ENCODE results near the gene CCR5.

The CCR5 gene

DNA sequence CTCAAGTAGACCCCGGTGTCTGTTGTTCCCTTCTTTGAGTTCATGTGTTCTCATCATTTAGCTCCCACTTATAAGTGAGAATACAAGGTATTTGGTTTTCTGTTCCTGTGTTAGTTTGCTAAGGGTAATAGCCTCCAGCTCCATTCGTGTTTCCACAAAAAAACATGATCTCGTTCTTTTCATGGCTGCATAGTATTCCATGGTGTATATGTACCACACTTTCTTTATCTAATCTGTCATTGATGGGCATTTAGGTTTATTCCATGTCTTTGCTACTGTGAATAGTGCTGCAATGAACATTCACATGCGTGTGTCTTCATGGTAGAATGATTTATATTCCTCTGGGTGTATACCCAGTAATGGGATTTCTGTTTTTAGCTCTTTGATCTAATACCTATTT lies 32.2 kb downstream of the CCR5 start:
- in situ Hi-C loops (cut with HindIII; ENCODE audit: low sequenced_read_pairs): loop anchor here (10.0 kb wide), 1 partner anchor 678 kb away; no protein-coding TSS in a partner anchor

DNA sequence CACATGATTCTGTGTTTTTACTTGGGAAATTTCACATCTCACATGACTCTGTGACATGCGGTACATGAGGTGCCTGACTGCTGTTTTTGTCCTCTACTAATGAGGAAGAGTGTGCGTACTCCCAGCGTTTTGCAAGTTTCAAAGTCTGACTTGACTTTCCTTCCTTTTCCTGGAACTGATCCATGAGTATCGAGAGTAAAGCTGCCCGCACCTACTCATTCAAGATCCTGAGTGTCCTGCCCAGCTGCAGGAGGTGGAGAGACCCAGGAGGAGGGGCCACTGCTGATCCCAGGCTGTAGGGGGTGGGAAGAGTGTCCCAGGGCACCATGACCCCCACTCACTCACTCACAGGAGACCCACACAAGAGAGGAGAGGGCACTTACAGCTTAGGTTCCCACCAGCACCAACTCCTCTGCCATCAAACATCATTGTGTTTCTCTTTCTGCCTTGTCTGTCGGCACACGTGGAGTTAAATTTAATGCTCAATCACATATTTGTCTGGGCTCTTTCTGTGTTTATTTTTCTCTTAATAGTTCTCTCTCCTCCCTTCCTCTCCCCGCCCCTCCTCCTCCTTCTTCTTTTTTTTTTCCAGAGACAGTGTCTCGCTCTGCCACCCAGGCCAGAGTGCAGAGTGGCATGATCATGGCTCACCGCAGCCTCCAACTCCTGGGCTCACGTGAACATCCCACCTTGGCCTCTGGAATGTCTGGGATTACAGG lies 34.7 kb downstream of the CCR5 start:
- in situ Hi-C loops (cut with HindIII; ENCODE audit: low sequenced_read_pairs): loop anchor here (10.0 kb wide), 1 partner anchor 681 kb away; no protein-coding TSS in a partner anchor

DNA sequence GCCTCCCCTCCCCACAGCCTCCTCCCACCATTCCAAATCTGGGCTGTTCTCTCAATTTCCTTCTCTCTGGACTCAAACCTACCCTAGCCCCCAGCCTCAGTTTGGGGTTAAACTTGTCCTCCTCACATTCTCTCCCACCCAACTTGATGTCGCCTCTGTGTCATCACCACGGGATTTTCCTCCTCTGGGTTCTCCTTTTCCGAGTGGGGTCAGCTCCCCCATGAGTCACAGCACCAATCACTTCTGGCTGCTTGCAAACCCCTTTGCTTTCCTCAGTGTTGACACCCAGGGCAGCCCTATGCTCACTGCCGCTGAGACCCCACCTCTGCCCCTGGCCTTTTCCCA lies 35.7 kb downstream of the CCR5 start:
- in situ Hi-C loops (cut with HindIII; ENCODE audit: low sequenced_read_pairs): loop anchor here (10.0 kb wide), 1 partner anchor 682 kb away; no protein-coding TSS in a partner anchor

DNA sequence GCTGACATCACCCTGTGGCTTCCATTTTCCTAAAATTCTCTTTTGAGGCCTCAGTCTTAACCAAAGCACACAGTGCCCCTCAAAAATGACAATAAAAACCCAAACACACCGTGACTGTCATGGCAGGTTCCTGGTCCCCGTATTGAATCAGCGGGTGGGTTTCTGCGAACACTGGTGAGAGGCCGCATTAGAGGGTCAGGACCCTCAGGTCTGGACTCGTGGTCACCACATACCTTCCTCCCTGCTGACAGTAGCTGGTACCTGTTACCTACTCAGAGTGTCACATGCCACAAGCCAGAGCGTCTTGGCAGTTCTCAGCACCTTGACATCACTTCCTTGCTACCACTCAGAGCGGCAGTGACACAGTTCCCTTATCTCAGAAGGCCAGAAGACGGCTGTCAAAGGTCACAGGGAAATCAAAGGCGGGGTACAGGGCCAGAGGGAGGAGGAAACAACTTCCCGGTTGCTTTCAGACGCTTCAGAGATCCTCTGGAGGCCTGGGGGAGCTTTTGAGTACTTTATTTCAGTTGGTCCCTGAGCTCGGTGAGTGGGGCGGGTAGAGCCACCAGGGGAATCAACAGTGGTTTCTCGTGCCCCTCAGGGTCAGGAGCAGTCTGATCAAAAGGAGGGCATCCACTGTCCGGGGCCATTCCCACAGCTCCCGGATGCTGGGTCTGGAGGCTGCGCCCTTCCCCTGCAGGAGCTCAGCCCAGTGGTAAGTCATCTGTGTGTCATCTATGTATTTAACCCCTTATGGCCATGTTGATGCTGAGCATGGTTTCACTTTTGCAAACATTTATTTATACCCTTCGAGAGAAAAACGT lies 36.3 kb downstream of the CCR5 start, which contains the start of the genes CCR5AS and CCRL2:
CCR5AS (minus strand) TSS at position 279 of the 824 bp plus-strand sequence.
CCRL2 (plus strand) TSS at position 472 of the 824 bp plus-strand sequence. CDS start 821 bp downstream, outside the sequence.
- in situ Hi-C loops (cut with HindIII; ENCODE audit: low sequenced_read_pairs): loop anchor here (10.0 kb wide), 1 partner anchor 682 kb away; no protein-coding TSS in a partner anchor

DNA sequence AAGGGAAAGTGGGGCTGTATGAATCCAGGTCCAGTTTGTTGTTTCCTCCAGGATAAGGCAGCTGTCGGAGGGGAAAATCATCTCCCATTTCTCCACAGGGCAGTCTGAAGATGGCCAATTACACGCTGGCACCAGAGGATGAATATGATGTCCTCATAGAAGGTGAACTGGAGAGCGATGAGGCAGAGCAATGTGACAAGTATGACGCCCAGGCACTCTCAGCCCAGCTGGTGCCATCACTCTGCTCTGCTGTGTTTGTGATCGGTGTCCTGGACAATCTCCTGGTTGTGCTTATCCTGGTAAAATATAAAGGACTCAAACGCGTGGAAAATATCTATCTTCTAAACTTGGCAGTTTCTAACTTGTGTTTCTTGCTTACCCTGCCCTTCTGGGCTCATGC lies 37.2 kb downstream of the CCR5 start:
- in situ Hi-C loops (cut with HindIII; ENCODE audit: low sequenced_read_pairs): loop anchor here (10.0 kb wide), 1 partner anchor 683 kb away; no protein-coding TSS in a partner anchor

DNA sequence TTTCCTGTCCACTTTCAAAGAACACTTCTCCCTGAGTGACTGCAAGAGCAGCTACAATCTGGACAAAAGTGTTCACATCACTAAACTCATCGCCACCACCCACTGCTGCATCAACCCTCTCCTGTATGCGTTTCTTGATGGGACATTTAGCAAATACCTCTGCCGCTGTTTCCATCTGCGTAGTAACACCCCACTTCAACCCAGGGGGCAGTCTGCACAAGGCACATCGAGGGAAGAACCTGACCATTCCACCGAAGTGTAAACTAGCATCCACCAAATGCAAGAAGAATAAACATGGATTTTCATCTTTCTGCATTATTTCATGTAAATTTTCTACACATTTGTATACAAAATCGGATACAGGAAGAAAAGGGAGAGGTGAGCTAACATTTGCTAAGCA lies 38.1 kb downstream of the CCR5 start:
- in situ Hi-C loops (cut with HindIII; ENCODE audit: low sequenced_read_pairs): loop anchor here (10.0 kb wide), 1 partner anchor 684 kb away; no protein-coding TSS in a partner anchor

DNA sequence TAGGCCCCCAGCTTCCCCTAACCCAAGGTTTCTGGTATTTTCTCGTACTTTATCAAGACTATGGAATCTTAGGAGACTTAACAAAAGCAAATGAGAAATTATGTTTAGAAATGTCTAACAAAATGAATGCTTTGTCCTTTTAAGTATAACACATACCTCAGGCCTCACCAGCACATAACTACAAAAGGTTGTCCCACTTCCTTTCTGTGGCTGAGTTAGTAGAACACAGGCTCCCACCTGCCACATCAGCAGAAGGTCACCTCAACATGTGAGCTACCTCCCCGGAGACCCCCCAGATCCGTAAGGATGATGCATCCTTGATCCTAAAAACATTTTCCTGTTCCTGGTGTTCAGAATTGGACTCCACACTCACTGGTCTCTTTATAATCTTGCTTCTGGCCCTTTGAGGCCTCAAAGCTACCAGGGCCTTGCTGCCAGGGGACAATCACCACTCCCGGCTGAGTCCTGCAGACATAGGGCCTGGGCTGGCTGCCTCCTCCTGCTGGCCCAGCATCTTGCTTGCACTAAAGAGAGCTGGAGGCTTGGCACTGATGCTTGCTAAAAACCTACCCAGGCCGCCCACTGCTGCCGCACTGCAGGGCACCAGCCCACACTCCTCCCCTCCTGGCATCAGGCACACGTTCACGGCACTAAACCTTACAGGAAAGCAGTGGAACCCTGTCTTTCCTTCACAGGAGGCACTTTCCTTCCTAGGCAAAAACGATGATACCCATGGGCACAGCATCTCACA lies 39.2 kb downstream of the CCR5 start:
- in situ Hi-C loops (cut with HindIII; ENCODE audit: low sequenced_read_pairs): loop anchor here (10.0 kb wide), 1 partner anchor 685 kb away; no protein-coding TSS in a partner anchor

DNA sequence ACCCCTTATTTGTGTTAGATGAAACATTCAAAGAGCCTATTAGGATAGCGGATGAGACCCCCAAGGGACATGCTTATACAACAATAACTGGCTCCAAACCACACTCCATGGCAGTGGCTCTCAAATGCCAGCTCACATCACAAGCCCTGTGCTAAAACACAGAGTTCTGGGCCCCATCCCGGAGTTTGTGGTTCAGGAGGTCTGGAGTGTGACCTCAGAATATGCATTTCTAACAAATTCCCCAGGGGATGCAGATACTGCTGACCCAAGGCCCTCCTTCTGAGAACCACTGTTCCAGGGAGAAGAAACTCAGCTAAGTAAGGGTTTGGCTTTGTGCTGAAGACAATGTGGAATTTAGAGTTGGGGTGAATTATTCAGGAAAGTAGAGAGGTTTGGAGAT lies 39.9 kb downstream of the CCR5 start:
- in situ Hi-C loops (cut with HindIII; ENCODE audit: low sequenced_read_pairs): no loop called here

DNA sequence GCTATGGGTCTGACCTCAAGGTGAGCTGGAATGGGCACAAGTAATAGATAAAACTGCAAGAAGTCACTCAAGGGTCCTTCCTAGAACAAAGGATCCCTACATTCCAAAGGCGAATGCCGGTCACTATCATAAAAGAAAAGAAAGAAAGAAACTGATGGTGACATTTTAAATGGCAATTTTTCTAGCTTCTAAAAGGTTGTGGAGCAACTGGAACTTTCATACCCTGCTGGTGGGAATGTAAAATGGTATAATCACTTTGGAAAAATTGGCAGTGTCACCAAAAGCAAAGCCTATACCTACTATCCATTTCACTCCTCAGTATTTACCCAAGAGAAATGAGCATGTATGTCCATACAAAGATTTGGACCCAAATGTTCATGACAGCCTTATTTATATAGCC lies 40.5 kb downstream of the CCR5 start:
- in situ Hi-C loops (cut with HindIII; ENCODE audit: low sequenced_read_pairs): no loop called here

DNA sequence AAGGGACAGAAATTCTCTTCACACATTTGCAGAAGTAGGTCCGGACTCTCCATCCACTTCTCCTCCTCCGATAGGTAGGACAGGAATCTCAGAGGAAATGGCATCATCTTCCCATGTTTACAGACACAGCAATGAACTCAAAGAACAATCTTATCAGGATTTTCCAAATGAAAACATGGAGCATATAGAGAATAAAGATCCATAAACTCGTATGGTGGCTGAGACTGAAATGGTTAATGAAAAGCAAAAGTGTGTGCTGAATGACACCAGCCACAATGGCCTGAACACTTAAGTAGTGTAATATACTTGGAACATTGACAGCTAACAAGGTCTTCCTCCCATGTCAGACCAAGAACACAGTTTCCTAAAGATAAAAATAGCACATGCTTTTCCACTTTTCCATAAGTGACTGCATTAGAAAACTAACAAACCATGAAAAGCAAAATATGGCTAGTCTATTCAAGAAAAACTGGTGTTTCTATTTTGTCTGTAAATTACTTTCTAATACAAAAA lies 42.1 kb downstream of the CCR5 start:
- in situ Hi-C loops (cut with HindIII; ENCODE audit: low sequenced_read_pairs): no loop called here

DNA sequence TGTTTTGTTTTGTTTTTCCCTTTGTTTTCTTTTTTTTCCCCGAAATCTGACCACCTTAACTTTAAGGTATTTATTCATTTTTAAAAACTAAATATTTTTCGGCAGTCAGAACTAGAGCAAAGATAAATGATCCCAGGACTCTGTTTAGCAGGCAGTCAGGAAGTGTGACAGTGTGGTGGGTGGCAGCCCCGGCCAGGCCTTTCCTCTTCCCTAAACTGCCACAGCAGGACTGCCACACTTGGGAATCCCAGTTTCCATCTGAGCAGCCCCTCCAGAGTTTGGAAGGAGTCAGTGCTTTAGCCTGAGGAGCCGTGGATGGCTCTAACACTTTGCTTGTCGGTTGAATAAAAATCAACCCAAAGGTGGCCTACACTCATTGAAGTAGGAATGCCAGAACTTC lies 43.2 kb downstream of the CCR5 start:
- in situ Hi-C loops (cut with HindIII; ENCODE audit: low sequenced_read_pairs): no loop called here

DNA sequence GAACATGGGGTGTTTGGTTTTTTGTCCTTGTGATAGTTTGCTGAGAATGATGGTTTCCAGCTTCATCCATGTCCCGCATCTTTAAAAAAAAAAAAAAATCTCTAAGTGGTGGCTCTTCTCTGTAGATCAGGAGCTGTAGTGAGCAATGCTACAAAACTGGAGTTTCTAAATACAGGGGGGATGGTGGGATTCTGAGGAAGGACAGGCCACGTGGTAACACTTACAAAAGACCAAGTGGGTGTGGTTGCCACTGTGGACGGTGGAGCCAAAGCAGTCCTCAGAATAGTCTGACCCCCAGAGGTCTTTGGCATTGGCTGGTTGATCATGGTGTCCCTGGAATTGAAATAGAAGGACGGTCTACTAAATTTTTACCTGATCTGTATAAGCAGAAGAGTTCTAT lies 44.0 kb downstream of the CCR5 start:
- in situ Hi-C loops (cut with HindIII; ENCODE audit: low sequenced_read_pairs): no loop called here

DNA sequence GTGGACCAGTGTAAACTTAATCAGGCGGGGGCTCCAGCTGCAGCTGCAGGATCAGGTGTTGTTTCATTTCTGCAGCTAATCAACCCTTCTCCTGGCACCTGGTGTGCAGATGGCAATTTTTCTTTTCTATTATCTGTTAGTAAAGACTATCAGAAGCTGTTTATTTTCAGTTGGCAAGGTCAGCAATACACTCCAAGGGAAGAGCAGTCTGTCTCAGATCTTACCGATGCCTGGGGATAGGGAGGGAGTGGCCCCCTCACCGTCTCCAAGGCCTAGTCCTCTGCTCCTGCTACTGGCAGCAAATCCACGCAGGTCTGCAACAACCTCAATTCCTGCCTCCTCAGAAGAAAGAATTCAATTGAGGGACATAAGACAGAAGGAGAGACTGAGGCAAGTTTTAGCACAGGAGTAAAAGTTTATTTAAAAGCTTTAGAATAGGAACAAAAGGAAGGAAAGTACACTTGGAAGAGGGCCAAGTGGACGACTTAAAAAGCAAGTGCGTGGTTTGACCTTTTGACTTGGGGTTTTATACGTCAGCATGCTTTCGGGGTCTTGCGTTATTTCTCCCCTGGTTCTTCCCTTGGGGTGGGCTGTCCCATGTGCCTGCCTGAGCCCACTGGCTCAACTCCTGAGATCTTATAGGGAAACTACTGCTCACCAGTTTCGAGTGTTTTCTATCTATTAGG lies 45.5 kb downstream of the CCR5 start:
- in situ Hi-C loops (cut with HindIII; ENCODE audit: low sequenced_read_pairs): no loop called here

DNA sequence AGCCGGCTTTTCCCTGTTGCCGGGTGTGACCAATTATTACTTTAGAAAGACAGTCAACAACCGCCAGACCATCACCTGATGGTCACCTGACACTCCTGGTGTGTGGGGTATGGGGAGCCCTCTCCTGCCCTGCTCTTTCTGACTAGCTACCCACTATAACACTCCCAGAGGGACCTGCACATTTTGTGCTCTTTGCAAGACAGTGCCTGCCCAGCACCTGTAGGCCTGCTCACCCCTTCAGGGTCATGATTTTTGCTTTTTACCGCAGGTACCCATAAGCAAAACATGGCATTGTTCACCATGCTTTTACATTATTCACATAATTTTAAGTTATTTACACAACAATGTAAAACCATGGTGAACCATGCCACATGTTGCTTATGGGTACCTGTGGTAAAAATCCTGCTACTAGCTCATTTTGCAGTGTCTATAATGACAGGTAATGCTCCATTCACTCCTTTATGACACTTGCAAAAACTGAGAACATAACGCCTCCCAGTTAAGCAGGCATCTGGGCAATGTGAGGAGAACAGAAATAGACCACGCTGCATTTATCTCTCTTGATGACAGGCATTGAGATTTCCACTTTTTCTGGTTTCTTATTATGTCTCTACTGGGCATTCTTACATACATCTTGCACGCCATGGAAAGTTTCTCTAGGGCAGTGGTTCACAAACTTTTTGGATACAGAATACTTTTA lies 46.2 kb downstream of the CCR5 start:
- in situ Hi-C loops (cut with HindIII; ENCODE audit: low sequenced_read_pairs): no loop called here

DNA sequence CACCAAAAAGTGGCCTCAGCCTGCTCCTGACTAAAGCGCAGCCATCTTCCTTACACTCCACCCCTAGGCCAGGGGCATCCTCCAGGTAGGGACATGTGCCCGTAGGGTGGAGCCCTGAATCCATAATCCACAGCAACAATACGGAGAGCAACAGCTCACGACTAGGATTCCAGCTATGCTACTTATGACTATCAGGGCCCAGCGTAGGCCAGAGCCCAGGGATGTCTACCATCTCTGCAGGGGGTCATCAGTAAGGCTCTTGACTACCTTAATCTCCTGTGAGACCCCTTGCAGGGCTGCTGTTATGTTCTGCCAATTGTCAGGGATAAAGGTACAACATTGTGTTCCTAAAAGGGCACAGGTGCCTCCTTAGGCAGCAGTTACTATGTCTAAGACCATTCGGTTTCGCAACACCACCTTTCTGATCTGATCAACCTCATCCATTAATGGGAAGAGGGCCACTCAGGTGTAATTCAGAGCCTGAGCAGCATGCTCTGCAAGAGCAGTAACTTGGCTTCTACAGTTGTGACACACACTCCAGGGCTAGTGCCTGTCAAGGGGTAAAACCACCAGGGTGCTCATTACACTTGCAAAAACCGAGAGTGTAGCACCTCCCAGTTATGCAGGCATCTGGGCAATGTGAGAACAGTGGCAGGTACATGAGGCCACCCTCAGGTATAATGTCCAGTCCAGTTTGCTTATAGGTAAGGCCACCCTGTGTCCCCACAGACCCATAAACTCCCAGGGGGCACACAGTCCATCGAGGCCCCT lies 47.3 kb downstream of the CCR5 start:
- in situ Hi-C loops (cut with HindIII; ENCODE audit: low sequenced_read_pairs): no loop called here

DNA sequence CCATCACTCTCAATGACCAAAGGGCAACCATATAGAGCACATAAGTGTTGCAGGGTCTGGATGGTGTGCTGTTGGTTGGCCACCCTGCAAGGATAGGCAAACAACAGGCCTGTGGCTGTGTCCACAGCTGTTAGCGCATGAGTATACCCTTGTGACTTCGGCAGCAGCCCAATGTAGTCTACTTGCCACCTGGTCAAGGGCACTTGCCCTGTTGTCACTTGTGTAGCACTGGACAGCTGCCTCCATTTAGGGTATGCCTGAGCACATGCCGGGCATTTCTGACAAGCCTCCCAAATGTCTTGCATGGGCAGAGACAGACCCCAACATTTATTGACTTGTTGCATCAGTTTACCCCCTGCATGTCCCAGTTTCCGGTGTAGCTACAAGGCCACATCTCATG lies 49.1 kb downstream of the CCR5 start:
- in situ Hi-C loops (cut with HindIII; ENCODE audit: low sequenced_read_pairs): no loop called here

DNA sequence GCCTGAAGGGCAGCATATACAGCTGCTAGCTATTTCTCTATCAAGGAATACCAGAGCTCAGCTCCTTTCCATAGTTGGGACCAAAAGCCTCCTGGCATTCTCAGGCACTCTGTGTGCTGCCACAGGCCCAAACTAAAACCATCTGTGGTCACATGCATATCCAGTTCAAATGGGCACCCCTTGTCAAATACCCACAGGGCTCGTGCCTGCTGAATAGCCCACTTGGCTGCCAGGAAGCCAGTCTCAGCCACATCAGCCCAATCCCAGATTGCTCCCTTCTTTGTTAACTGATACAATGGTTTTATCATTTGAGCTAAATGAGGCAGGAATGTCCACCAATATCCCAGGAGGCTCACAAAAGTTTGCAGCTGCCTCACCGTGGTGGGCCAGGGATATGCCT lies 50.2 kb downstream of the CCR5 start:
- in situ Hi-C loops (cut with HindIII; ENCODE audit: low sequenced_read_pairs): no loop called here

DNA sequence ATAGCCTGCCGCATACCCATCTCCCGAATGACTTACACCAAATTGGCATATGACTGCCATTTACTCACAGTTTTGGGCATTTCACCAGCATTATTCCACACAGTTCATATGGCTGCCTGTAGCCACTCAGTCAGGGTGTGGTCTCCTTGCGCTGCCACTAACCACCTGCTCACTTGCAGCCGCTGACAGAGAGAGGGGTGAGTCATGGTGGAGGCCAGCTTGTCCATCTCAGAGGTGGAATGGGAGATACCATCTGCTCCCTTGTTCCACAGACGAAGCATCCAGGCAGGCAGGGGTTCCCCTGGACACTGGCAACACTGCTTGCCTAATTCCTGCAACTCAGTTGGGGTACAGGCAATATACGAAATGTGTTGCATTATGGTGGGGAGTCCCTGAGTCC lies 51.9 kb downstream of the CCR5 start:
- in situ Hi-C loops (cut with HindIII; ENCODE audit: low sequenced_read_pairs): no loop called here

DNA sequence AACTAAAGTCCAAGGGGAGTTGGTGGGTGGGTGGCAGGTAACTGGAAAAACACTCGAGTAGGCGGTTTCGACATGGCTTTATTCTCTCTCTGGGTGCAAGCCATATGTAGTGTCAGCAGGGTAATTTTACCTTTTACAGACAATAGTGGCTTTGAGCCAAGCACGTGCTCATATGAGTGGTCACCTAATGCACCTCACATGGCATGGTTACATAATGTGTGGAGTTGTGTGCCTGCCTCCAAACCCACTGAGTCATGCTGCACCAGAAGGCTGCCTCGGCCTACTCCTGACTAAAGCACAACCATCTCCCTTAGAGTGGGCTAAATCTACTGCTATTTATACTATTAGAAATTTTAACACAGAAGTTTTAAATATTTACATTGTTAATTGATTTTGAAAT lies 52.8 kb downstream of the CCR5 start:
- in situ Hi-C loops (cut with HindIII; ENCODE audit: low sequenced_read_pairs): no loop called here

Measured in endothelial cell of hepatic sinusoid (primary cell).